ENCODE results near the gene SERPINA5. TPM values are rescaled to one million over a fixed set of nuclear protein-coding genes. Genes with fewer than 3 reads are reported as not detected.

Gene SERPINA5
- total RNA-seq, 1 experiment from 2014 or later = 1.5 TPM

DNA sequence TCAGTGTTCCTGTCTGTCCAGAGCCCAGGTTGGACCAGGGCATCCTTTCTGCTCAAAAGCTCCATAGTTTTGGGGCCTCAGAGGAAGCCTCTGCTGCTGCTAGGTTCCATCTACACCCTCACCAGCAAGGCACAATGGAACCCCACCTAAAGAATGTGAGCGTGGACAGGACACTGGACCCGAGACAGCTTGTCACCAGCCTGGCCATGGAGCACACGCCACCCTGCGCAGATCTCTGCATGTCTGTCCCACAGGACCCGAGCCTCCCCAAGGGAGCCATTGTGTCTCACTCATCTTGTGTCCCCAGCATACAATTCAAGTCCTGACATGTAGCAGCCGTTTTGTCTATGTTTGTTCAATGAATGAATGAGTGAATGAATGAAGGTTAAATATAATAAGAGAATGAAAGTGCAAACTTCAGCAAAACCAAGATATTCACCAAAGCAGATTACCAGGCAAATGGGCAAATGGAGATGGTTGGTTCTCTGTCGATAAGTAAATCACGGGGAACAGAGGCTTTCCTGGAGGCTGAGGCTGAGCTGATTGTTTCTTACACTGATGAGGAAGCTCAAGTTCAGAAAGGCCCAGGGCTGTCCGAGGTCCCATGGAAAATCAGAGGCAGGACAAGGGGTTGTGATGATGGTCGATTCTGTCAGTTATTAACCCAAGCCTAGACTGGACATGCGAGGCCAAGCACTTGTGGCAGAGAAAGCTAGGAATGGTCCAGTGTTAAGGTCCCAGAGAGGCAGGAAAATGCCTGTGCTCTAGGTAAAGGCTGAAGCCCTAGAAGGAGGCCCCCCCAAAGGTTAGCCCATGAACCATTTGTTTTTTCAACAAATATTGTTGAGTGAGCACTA is 58.0 kb downstream of the SERPINA5 start:
- Mint-ChIP-seq H3K4me3 (no peak overlapping the region), H3K4me1 (no peaks in the 10 kb centered on the region), H3K9me3 (peaks cover 4% of the 10 kb centered on the region; the same call in 1 of the 2 replicates), H3K27ac (no peak overlapping the region), H3K27me3 (ENCODE audit: low read depth) (no peaks in the 10 kb centered on the region; the same call in none of the 2 replicates), H3K36me3 (no peaks in the 10 kb centered on the region)
- DNase-seq (ENCODE audit: low spot score) (no peak), ATAC-seq (no peak)
- ChIA-PET POLR2A (interaction anchor here (1.0 kb wide), 1 partner anchor 13 kb away, joined by 3 read pairs; no protein-coding TSS in a partner anchor), CTCF (interaction anchor here (0.7 to 1.0 kb wide), 3 partner anchors 40 to 90 kb away, joined by 3 to 4 read pairs (median 3); no protein-coding TSS in a partner anchor)
- TF ChIP-seq FOXK1 (CRISPR knock-in tag; IDR thresholded peaks at IDR 0.05) (no peak), SP1 (CRISPR knock-in tag; conservative IDR thresholded peaks at IDR 0.05) (no peak), ZNF232 (CRISPR knock-in tag; IDR thresholded peaks at IDR 0.05) (no peak), ZNF138 (CRISPR knock-in tag; conservative IDR thresholded peaks at IDR 0.05) (no peak)
- TF ChIP-seq, protein P1, sequence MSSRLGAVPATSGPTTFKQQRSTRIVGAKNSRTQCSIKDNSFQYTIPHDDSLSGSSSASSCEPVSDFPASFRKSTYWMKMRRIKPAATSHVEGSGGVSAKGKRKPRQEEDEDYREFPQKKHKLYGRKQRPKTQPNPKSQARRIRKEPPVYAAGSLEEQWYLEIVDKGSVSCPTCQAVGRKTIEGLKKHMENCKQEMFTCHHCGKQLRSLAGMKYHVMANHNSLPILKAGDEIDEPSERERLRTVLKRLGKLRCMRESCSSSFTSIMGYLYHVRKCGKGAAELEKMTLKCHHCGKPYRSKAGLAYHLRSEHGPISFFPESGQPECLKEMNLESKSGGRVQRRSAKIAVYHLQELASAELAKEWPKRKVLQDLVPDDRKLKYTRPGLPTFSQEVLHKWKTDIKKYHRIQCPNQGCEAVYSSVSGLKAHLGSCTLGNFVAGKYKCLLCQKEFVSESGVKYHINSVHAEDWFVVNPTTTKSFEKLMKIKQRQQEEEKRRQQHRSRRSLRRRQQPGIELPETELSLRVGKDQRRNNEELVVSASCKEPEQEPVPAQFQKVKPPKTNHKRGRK (CRISPR knock-in tag; IDR thresholded peaks at IDR 0.05; ENCODE audit: borderline replicate concordance) = no peak

DNA sequence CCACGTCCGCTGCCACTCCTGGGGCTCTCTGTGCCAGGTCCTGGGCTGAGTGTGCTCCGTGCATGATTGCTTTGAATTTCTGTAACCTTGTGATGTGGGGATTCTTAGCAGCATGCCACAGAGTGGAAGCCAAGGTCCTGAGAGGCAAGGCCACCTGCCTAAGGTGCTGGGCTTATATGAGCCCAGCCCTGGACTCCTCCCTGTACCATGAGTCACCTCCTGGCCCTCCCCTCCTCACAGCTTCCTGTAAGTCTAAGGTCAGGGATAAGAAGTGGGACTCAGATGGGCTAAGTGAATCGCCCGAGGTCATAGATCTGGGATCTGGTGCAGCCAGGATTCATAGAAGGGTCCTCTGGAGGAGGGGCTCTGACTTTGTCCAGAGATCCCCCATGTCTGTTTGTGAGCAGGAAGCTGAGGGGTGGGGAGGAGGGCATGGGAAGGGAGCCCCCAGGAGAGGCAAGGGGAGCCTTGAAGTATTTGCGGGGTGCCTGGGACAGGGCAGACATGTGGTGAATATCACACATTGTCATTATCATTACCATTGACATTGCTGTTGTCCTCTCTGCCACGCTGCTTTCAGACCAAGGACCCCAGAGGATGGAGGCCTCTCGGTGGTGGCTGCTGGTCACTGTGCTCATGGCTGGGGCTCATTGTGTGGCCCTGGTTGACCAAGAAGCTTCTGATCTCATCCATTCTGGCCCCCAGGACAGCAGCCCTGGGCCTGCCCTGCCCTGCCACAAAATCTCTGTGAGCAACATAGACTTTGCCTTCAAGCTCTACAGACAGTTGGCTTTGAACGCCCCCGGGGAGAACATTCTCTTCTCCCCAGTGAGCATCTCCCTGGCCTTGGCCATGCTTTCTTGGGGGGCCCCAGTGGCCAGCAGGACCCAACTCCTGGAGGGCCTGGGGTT is 59.8 kb downstream of the SERPINA5 start:
- ChIA-PET POLR2A (interaction anchor here (0.5 kb wide), 1 partner anchor 219 kb away, joined by 3 read pairs; no protein-coding TSS in a partner anchor), CTCF (no interaction called here)
- ATAC-seq (no peak; the same call in 1 of the 2 replicates), DNase-seq (ENCODE audit: low spot score) (no peak)
- no peak for TF ChIP-seq JUN (CRISPR knock-in tag; IDR thresholded peaks at IDR 0.05)
- no peak for TF ChIP-seq ZNF232 (CRISPR knock-in tag; IDR thresholded peaks at IDR 0.05)
- TF ChIP-seq TEAD4 (CRISPR knock-in tag; IDR thresholded peaks at IDR 0.05) = no peak
- TF ChIP-seq CBFB (CRISPR knock-in tag; IDR thresholded peaks at IDR 0.05; ENCODE audit: low read depth) = no peak
- no peak for TF ChIP-seq SMAD3 (CRISPR knock-in tag; IDR thresholded peaks at IDR 0.05; ENCODE audit: borderline replicate concordance)
- TF ChIP-seq, protein P2, sequence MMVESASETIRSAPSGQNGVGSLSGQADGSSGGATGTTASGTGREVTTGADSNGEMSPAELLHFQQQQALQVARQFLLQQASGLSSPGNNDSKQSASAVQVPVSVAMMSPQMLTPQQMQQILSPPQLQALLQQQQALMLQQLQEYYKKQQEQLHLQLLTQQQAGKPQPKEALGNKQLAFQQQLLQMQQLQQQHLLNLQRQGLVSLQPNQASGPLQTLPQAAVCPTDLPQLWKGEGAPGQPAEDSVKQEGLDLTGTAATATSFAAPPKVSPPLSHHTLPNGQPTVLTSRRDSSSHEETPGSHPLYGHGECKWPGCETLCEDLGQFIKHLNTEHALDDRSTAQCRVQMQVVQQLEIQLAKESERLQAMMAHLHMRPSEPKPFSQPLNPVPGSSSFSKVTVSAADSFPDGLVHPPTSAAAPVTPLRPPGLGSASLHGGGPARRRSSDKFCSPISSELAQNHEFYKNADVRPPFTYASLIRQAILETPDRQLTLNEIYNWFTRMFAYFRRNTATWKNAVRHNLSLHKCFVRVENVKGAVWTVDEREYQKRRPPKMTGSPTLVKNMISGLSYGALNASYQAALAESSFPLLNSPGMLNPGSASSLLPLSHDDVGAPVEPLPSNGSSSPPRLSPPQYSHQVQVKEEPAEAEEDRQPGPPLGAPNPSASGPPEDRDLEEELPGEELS (CRISPR knock-in tag; IDR thresholded peaks at IDR 0.05) = no peak
- no peak for TF ChIP-seq ZNF138 (CRISPR knock-in tag; conservative IDR thresholded peaks at IDR 0.05)
- TF ChIP-seq, protein P3, sequence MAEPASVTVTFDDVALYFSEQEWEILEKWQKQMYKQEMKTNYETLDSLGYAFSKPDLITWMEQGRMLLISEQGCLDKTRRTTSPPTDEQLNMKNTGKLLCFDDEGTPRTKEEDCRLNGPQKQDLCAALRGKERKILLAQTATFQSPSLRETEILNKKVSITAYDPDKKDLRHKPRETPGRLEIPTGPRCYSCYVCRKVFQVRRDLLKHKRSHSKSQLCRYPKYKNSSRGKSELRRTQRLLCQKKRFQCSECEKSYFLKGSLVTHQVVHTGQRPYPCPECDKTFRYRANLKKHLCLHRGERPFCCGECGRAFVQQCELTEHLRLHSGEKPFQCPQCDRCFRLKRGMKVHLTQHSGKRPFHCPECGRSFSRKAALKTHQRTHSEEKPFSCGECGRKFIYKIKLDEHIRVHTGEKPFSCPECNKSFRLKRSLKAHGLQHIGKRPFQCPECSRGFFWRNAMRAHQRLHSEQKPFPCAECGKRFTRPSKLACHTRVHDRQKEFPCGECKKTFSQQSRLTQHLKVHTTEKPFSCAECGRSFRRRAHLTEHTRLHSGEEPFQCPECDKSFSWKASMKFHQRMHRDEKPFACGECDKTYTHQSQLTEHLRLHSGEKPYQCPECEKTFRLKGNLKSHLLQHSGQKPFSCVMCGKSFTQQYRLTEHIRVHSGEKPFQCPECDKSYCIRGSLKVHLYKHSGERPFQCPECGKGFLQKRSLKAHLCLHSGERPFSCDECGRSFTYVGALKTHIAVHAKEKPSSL (CRISPR knock-in tag; conservative IDR thresholded peaks at IDR 0.05) = no peak
- TF ChIP-seq NFE2L1 (CRISPR knock-in tag; IDR thresholded peaks at IDR 0.05) = no peak
- TF ChIP-seq HMGA2 (CRISPR knock-in tag; IDR thresholded peaks at IDR 0.05) = no peak
- TF ChIP-seq, protein P4, sequence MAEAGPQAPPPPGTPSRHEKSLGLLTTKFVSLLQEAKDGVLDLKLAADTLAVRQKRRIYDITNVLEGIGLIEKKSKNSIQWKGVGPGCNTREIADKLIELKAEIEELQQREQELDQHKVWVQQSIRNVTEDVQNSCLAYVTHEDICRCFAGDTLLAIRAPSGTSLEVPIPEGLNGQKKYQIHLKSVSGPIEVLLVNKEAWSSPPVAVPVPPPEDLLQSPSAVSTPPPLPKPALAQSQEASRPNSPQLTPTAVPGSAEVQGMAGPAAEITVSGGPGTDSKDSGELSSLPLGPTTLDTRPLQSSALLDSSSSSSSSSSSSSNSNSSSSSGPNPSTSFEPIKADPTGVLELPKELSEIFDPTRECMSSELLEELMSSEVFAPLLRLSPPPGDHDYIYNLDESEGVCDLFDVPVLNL (CRISPR knock-in tag; IDR thresholded peaks at IDR 0.05; ENCODE audit: borderline replicate concordance, low read depth) = no peak
- TF ChIP-seq, protein P5, sequence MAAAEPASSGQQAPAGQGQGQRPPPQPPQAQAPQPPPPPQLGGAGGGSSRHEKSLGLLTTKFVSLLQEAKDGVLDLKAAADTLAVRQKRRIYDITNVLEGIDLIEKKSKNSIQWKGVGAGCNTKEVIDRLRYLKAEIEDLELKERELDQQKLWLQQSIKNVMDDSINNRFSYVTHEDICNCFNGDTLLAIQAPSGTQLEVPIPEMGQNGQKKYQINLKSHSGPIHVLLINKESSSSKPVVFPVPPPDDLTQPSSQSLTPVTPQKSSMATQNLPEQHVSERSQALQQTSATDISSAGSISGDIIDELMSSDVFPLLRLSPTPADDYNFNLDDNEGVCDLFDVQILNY (CRISPR knock-in tag; IDR thresholded peaks at IDR 0.05) = no peak
- TF ChIP-seq NFYB (CRISPR knock-in tag; conservative IDR thresholded peaks at IDR 0.05; ENCODE audit: low read depth) = no peak
- Mint-ChIP-seq H3K27me3 (ENCODE audit: low read depth) (no peaks in the 10 kb centered on the region; the same call in none of the 2 replicates), H3K27ac (no peak overlapping the region), H3K4me3 (no peak overlapping the region), H3K9me3 (peaks cover 9% of the 10 kb centered on the region; the same call in 1 of the 2 replicates), H3K4me1 (no peaks in the 10 kb centered on the region), H3K36me3 (no peaks in the 10 kb centered on the region)

Data from WTC11 (cell line).